Body of pancreas (tissue), 4 donors: ENCODE data around the gene ANO4.

ENCODE experiments used
- POLR2A ChIP-seq, 3 donors: fragments of 450-650 bp; IDR thresholded peaks; one replicate each; pipeline ENCODE4 v1.6.1; 2016; ENCODE audit warnings: antibody characterized with exemption in 3 of 3, mild to moderate bottlenecking in 2 of 3
- TF ChIP-seq, protein P1 (sequence below), 7 experiments: fragments of 450-650 bp in 4 of 7; fragments of 200-600 bp in 3 of 7; sonication (generic) in 3 of 7; IDR thresholded peaks; one replicate each; pipeline ENCODE4 v1.5.1; 2016 to 2019; ENCODE audit warnings: antibody characterized with exemption in 7 of 7

DNA sequence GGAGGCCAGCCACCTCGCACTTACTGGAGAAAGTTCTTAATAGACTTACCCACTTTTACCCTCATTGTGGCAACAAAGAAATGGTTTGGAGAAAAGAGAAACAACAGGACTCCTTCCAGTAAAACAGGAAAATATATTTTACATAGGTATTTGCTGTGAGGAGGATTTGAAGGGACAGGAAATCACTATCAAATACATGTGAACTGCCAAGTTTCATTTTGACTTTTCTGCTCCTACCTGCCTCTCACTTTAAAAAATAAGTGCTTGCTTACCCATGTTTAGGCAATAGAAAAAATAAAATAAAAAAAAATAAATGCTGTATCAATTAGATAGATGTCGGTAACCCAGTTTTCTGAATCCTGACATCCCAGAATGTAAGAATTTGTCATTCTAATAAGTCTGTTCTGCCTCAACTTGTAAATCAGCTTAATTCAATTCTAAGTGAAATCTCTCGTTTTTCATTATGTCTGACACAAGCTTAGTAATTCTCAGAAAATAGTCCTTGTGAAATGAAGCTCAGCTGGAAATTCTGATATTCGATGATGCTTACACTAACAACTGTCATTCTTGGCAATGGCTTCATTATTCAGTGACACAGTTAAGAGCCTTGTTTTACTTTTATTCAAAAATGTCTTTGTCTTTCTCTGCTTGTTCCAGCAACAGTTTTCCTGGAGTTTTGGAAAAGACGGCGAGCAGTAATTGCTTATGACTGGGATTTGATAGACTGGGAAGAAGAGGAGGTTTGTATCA is 284.1 kb downstream of the ANO4 start:
- TF ChIP-seq, protein P1, sequence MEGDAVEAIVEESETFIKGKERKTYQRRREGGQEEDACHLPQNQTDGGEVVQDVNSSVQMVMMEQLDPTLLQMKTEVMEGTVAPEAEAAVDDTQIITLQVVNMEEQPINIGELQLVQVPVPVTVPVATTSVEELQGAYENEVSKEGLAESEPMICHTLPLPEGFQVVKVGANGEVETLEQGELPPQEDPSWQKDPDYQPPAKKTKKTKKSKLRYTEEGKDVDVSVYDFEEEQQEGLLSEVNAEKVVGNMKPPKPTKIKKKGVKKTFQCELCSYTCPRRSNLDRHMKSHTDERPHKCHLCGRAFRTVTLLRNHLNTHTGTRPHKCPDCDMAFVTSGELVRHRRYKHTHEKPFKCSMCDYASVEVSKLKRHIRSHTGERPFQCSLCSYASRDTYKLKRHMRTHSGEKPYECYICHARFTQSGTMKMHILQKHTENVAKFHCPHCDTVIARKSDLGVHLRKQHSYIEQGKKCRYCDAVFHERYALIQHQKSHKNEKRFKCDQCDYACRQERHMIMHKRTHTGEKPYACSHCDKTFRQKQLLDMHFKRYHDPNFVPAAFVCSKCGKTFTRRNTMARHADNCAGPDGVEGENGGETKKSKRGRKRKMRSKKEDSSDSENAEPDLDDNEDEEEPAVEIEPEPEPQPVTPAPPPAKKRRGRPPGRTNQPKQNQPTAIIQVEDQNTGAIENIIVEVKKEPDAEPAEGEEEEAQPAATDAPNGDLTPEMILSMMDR (IDR thresholded peaks at IDR 0.05): no peak
- no peak for TF ChIP-seq POLR2A (IDR thresholded peaks at IDR 0.05)
